HG02763 (cell line): ENCODE data around the gene DRG2.

Source experiments
- ATAC-seq: cut with Tn5 transposase; IDR thresholded peaks from one replicate; pipeline ENCODE4 v1.9.1; 2021; ENCODE audit warnings: mild to moderate bottlenecking, moderate library complexity; ENCODE audit not compliant: unreplicated experiment

The DRG2 gene

GRCh38 chr17:18087610-18088491 is at the start of gene DRG2:
DRG2 (plus strand) TSS chr17:18087948; CDS start chr17:18088024, 76 bp downstream.
- peak; percentile 87 for ATAC-seq

GRCh38 chr17:18038149-18038850 is 49.4 kb upstream of the DRG2 start:
- no peak for ATAC-seq

GRCh38 chr17:18038861-18039534 is 48.8 kb upstream of the DRG2 start, which contains the start of the genes ATPAF2 and GID4:
ATPAF2 (minus strand) TSS chr17:18039168; CDS start chr17:18039013, 155 bp downstream.
GID4 (plus strand) TSS chr17:18039408; CDS start chr17:18039465, 57 bp downstream.
- ATAC-seq, result peak; percentile 89

GRCh38 chr17:18039535-18040260 is 48.0 kb upstream of the DRG2 start:
- peak; percentile 32 for ATAC-seq

GRCh38 chr17:18040261-18040858 is 47.4 kb upstream of the DRG2 start:
- no peak for ATAC-seq

GRCh38 chr17:18041776-18042175 is 46.0 kb upstream of the DRG2 start:
- ATAC-seq, result no peak

GRCh38 chr17:18042983-18043382 is 44.8 kb upstream of the DRG2 start:
- no peak for ATAC-seq

- ATAC-seq, result no peak
Measured at GRCh38 chr17:18043491-18043890, 44.3 kb upstream of the DRG2 start.

- ATAC-seq, result no peak
Measured at GRCh38 chr17:18044609-18045008, 43.1 kb upstream of the DRG2 start.

- no peak for ATAC-seq
Measured at GRCh38 chr17:18045691-18046350, 41.9 kb upstream of the DRG2 start.

GRCh38 chr17:18055597-18055996 is 32.2 kb upstream of the DRG2 start:
- no peak for ATAC-seq

GRCh38 chr17:18056214-18056613 is 31.5 kb upstream of the DRG2 start:
- no peak for ATAC-seq

GRCh38 chr17:18059283-18059682 is 28.5 kb upstream of the DRG2 start:
- ATAC-seq, result no peak

- no peak for ATAC-seq
Measured at GRCh38 chr17:18064053-18064452, 23.7 kb upstream of the DRG2 start.

GRCh38 chr17:18065546-18065945 is 22.2 kb upstream of the DRG2 start:
- ATAC-seq, result no peak

- no peak for ATAC-seq
Measured at GRCh38 chr17:18066866-18067265, 20.9 kb upstream of the DRG2 start.

- ATAC-seq, result no peak
Measured at GRCh38 chr17:18069101-18069500, 18.6 kb upstream of the DRG2 start.

GRCh38 chr17:18070861-18071340 is 16.8 kb upstream of the DRG2 start:
- ATAC-seq, result no peak

GRCh38 chr17:18071751-18072150 is 16.0 kb upstream of the DRG2 start:
- no peak for ATAC-seq
